H1 (cell line): ENCODE data around the gene FAM50A. TPM values are rescaled to one million over a fixed set of nuclear protein-coding genes. Genes with fewer than 3 reads are reported as not detected.

Experiments
- CTCF ChIA-PET: fragments of 300-600 bp; sonication (Branson Sonifier 250); formaldehyde crosslinking; loops from one replicate; lab custom pipeline; 2021; ENCODE audit not compliant: partially characterized antibody; lab: Charles Lee
- POLR2A ChIA-PET: fragments of 300-600 bp; sonication (Branson Sonifier 250); formaldehyde crosslinking; loops from one replicate; lab custom pipeline; 2021; ENCODE audit warnings: inconsistent platforms; ENCODE audit not compliant: partially characterized antibody; lab: Charles Lee
- DNase-seq, 2 experiments: peaks; one replicate each; pipeline versions ENCODE4 v3.0.0 to v3.0.0-alpha.2; 2010 to 2022; ENCODE audit warnings: low spot score in 2 of 2, low read depth in 1 of 2, mixed read lengths in 1 of 2
- FAIRE-seq: peaks from 2 replicates; lab custom pipeline; 2011; peaks lifted over from hg19 to GRCh38; lab: Jason Lieb, UNC
- H2AFZ ChIP-seq: 2 replicates; pipeline ENCODE4 v1.8.1; 2012; ENCODE audit warnings: low read length, inconsistent platforms
- H2AK5ac ChIP-seq: 2 replicates; pipeline ENCODE4 v1.6.1; 2013; ENCODE audit warnings: low read depth, low read length
- H2BK120ac ChIP-seq: replicated peaks from 2 replicates; pipeline ENCODE3; 2013; ENCODE audit warnings: low read depth, low read length, inconsistent platforms
- H2BK12ac ChIP-seq: 2 replicates; pipeline ENCODE4 v1.6.1; 2013; ENCODE audit warnings: low read depth, low read length
- H2BK15ac ChIP-seq: 2 replicates; pipeline ENCODE4 v1.6.1; 2013; ENCODE audit warnings: low read length
- H2BK20ac ChIP-seq: 2 replicates; pipeline ENCODE4 v1.6.1; 2013; ENCODE audit warnings: low read length
- H2BK5ac ChIP-seq: 2 replicates; pipeline ENCODE4 v1.6.1; 2013; ENCODE audit warnings: low read depth, low read length
- H3K14ac ChIP-seq: 2 replicates; pipeline ENCODE4 v1.6.1; 2013; ENCODE audit warnings: inconsistent platforms; ENCODE audit not compliant: insufficient read length
- H3K18ac ChIP-seq: 2 replicates; pipeline ENCODE4 v1.6.1; 2013; ENCODE audit warnings: low read length; ENCODE audit errors: extremely low read depth
- H3K23ac ChIP-seq: 2 replicates; pipeline ENCODE4 v1.6.1; 2013; ENCODE audit warnings: inconsistent platforms; ENCODE audit not compliant: insufficient read length
- H3K23me2 ChIP-seq: 2 replicates; pipeline ENCODE4 v1.6.1; 2013; ENCODE audit warnings: low read depth, low read length
- H3K27ac ChIP-seq: 2 replicates; pipeline ENCODE4 v1.6.1; 2011; ENCODE audit warnings: low read depth, low read length, inconsistent platforms
- H3K27me3 ChIP-seq, 4 experiments: replicated peaks in 1 of 4; 1 replicate in 1 of 4; 2 replicates in 3 of 4; pipeline versions ENCODE4 v1.6.1 to v1.8.1; 2011 to 2013; ENCODE audit warnings: low read length in 3 of 4, mild to moderate bottlenecking in 3 of 4, inconsistent platforms in 2 of 4, mixed read lengths in 2 of 4, moderate library complexity in 1 of 4; ENCODE audit not compliant: control insufficient read depth in 3 of 4, insufficient read depth in 3 of 4; ENCODE audit errors: extremely low read depth in 1 of 4
- H3K36me3 ChIP-seq, 4 experiments: 2 replicates each; pipeline versions ENCODE4 v1.6.1 to v1.8.1; 2011 to 2013; ENCODE audit warnings: mild to moderate bottlenecking in 4 of 4, low read length in 3 of 4, moderate library complexity in 2 of 4, control low read depth in 1 of 4, inconsistent platforms in 1 of 4; ENCODE audit not compliant: insufficient read depth in 4 of 4, control insufficient read depth in 2 of 4
- H3K4ac ChIP-seq: replicated peaks from 2 replicates; pipeline ENCODE3; 2013; ENCODE audit warnings: low read length, low read depth, mixed read lengths, inconsistent platforms; ENCODE audit not compliant: insufficient read length
- H3K4me1 ChIP-seq, 4 experiments: replicated peaks in 1 of 4; 1 replicate in 1 of 4; 2 replicates in 3 of 4; pipeline versions ENCODE4 v1.6.1 to v1.8.1; 2011 to 2013; ENCODE audit warnings: low read length in 3 of 4, inconsistent platforms in 2 of 4, mixed read lengths in 1 of 4; ENCODE audit not compliant: insufficient read depth in 4 of 4, control insufficient read depth in 3 of 4
- H3K4me2 ChIP-seq, 2 experiments: 2 replicates each; pipeline versions ENCODE4 v1.6.1 to v1.8.1; 2011 to 2013; ENCODE audit warnings: low read depth in 2 of 2, low read length in 2 of 2, control low read depth in 1 of 2, inconsistent platforms in 1 of 2, mild to moderate bottlenecking in 1 of 2; ENCODE audit not compliant: insufficient read depth in 1 of 2
- H3K4me3 ChIP-seq, 4 experiments: fragments of 200-600, 300-600 bp in 1 of 4; sonication (generic), shearing (Covaris generic), sonication (Bioruptor Twin) in 1 of 4; 2 replicates each; pipeline versions ENCODE4 v1.5.1 to v1.8.1; 2011 to 2016; ENCODE audit warnings: low read length in 4 of 4, low read depth in 3 of 4, control low read depth in 2 of 4, inconsistent platforms in 2 of 4, mild to moderate bottlenecking in 2 of 4, mixed read lengths in 1 of 4, moderate library complexity in 1 of 4; ENCODE audit not compliant: insufficient read depth in 2 of 4; ENCODE audit errors: extremely low read depth in 1 of 4
- H3K56ac ChIP-seq: replicated peaks from 2 replicates; pipeline ENCODE3; 2013; ENCODE audit warnings: low read depth, mild to moderate bottlenecking, mixed read lengths, low read length, inconsistent platforms; ENCODE audit not compliant: insufficient read length
- H3K79me1 ChIP-seq: 2 replicates; pipeline ENCODE4 v1.6.1; 2013; ENCODE audit warnings: low read depth, low read length, control low read depth
- H3K79me2 ChIP-seq, 2 experiments: 2 replicates each; pipeline versions ENCODE4 v1.6.1 to v1.8.1; 2012 to 2013; ENCODE audit warnings: low read length in 2 of 2, mild to moderate bottlenecking in 2 of 2, inconsistent platforms in 1 of 2; ENCODE audit not compliant: insufficient read depth in 2 of 2, control insufficient read depth in 1 of 2
- H3K9ac ChIP-seq, 4 experiments: replicated peaks in 1 of 4; 1 replicate in 1 of 4; 2 replicates in 3 of 4; pipeline versions ENCODE4 v1.6.1 to v1.8.1; 2011 to 2013; ENCODE audit warnings: low read depth in 3 of 4, low read length in 3 of 4, control low read depth in 2 of 4, mild to moderate bottlenecking in 2 of 4, moderate library complexity in 2 of 4, inconsistent platforms in 1 of 4; ENCODE audit errors: extremely low read depth in 1 of 4
- H3K9me3 ChIP-seq, 2 experiments: 2 replicates each; pipeline versions ENCODE4 v1.6.1 to v1.8.1; 2012 to 2013; ENCODE audit warnings: mild to moderate bottlenecking in 2 of 2, moderate library complexity in 2 of 2, control low read depth in 1 of 2, inconsistent platforms in 1 of 2, low read depth in 1 of 2, low read length in 1 of 2, mixed read lengths in 1 of 2; ENCODE audit not compliant: insufficient read depth in 2 of 2
- H4K20me1 ChIP-seq, 2 experiments: replicated peaks in 1 of 2; 2 replicates each; pipeline versions ENCODE3 to v1.8.1; 2011 to 2013; ENCODE audit warnings: inconsistent platforms in 2 of 2, low read length in 2 of 2, mild to moderate bottlenecking in 1 of 2; ENCODE audit not compliant: insufficient read depth in 2 of 2, control insufficient read depth in 1 of 2
- H4K5ac ChIP-seq: 2 replicates; pipeline ENCODE4 v1.6.1; 2013; ENCODE audit warnings: low read length, low read depth, mixed read lengths, inconsistent platforms; ENCODE audit not compliant: insufficient read length
- H4K8ac ChIP-seq: 2 replicates; pipeline ENCODE4 v1.8.0; 2013; ENCODE audit warnings: mild to moderate bottlenecking, moderate library complexity, low read length, inconsistent platforms; ENCODE audit not compliant: insufficient read depth; ENCODE audit errors: extremely low read depth
- H4K91ac ChIP-seq: replicated peaks from 2 replicates; pipeline ENCODE3; 2013; ENCODE audit warnings: low read length, mixed read lengths, inconsistent platforms; ENCODE audit not compliant: insufficient read length
- ATF3 ChIP-seq: IDR thresholded peaks from 2 replicates; pipeline ENCODE4 v1.6.1; 2011; ENCODE audit warnings: low read depth, mild to moderate bottlenecking, low read length; ENCODE audit not compliant: insufficient read depth
- CREB1 ChIP-seq: IDR thresholded peaks from 2 replicates; pipeline ENCODE4 v1.6.1; 2012; ENCODE audit warnings: inconsistent platforms
- CTBP2 ChIP-seq: IDR thresholded peaks from 2 replicates; pipeline ENCODE4 v1.7.0; 2011; ENCODE audit warnings: borderline replicate concordance, mild to moderate bottlenecking, moderate library complexity, mixed read lengths, low read length; ENCODE audit not compliant: insufficient read depth, insufficient read length
- SIRT6 ChIP-seq: IDR thresholded peaks from one replicate; pipeline ENCODE4 v1.7.1; 2012; ENCODE audit warnings: low read length, inconsistent platforms
- SP4 ChIP-seq: IDR thresholded peaks from 2 replicates; pipeline ENCODE4 v1.6.1; 2012; ENCODE audit warnings: low read length, inconsistent platforms
- TBP ChIP-seq: IDR thresholded peaks from 2 replicates; pipeline ENCODE4 v1.6.1; 2011; ENCODE audit warnings: low read depth, low read length, improper control_type of control experiment
- WGBS, 2 experiments: shearing (Covaris generic) in 1 of 2; methylation state at CpG; one replicate each; pipeline versions ENCODE4 v1.1.6 to v1.1.7; 2013 to 2015; ENCODE audit warnings: low lambda C conversion rate in 2 of 2, mixed read lengths in 2 of 2, inconsistent platforms in 1 of 2, low coverage in 1 of 2, missing lambda C conversion rate in 1 of 2; ENCODE audit not compliant: insufficient replicate concordance in 2 of 2, insufficient coverage in 1 of 2, insufficient read length in 1 of 2; ENCODE audit errors: extremely low coverage in 1 of 2, missing lambda C conversion rate in 1 of 2; 5-methylcytosine and 5-hydroxymethylcytosine counted together
- polyA plus RNA-seq, 7 experiments: library from polyadenylated mRNA; depleted of rRNA in 3 of 7; stranded (reverse) in 5 of 7; unstranded in 2 of 7; fragments of >200 nt in 5 of 7; fragments of 200-250 nt in 2 of 7; gene quantifications; 1 replicate in 5 of 7; 2 replicates in 1 of 7; 4 replicates in 1 of 7; pipeline versions ENCODE4 v1.2.1 to v1.2.3, GENCODE V29; 2011 to 2013; ENCODE audit warnings: missing spikeins in 2 of 7, mixed read lengths in 2 of 7
- total RNA-seq: library from RNA; stranded (reverse); fragmentation: NEBNext Ultra II Directional; extraction: Animal tissue kit (Norgen Biotek cat#: 25700); gene quantifications from 2 replicates; pipeline ENCODE4 v1.2.1, GENCODE V29; 2021

Gene FAM50A
- total and polyA plus RNA-seq, 2 of the 8 experiments (the other 6 are each of a cell fraction or from before 2014, with no cell fraction given): 30.7 to 48.7 TPM

DNA sequence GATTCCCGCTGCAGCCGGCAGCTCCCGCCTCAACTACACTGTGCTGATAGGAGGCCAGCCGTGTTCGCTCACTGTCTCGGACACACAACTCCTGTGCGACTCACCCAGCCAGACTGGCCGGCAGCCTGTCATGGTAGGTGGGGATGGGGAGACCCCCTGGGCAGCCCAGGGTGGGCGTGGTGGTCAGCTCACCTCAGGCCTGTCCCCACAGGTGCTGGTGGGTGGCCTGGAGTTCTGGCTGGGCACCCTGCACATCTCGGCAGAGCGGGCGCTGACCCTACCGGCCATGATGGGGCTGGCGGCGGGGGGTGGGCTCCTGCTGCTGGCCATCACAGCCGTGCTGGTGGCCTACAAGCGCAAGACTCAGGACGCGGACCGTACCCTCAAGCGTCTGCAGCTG, 23.6 kb downstream of the FAM50A start:
- H2BK15ac ChIP-seq: no peak overlapping the region
- no peak overlapping the region for H3K56ac ChIP-seq
- ChIA-PET POLR2A (interaction anchor here (1.1 kb wide), 1 partner anchor 9 kb away, joined by 4 read pairs; the partner anchor contains the start of gene PLXNA3), CTCF (no interaction called here)
- H2BK120ac ChIP-seq: no peak overlapping the region
- H4K5ac ChIP-seq: no peak overlapping the region
- H3K23ac ChIP-seq: no peak overlapping the region
- no peaks in the 10 kb centered on the region for H3K9me3 ChIP-seq
- H3K9ac ChIP-seq: no peak overlapping the region
- no peaks in the 10 kb centered on the region for H3K4me1 ChIP-seq
- H3K27me3 ChIP-seq: no peaks in the 10 kb centered on the region
- peaks cover 0 to 37% (median 7%) of the 10 kb centered on the region in 4 experiments; a peak in 6 of 8 replicates for H3K36me3 ChIP-seq
- H3K27ac ChIP-seq: no peak overlapping the region
- H4K20me1 ChIP-seq: no peaks in the 10 kb centered on the region
- no peak overlapping the region for H2BK20ac ChIP-seq
- no peaks in the 10 kb centered on the region for H3K23me2 ChIP-seq
- H3K18ac ChIP-seq: no peak overlapping the region
- H2BK12ac ChIP-seq: no peak overlapping the region
- H4K91ac ChIP-seq: no peak overlapping the region
- H3K4me3 ChIP-seq: no peak overlapping the region
- no peak overlapping the region for H3K4ac ChIP-seq
- H3K14ac ChIP-seq: no peak overlapping the region
- DNase-seq (no peak), FAIRE-seq (no peak)
- H4K8ac ChIP-seq: no peak overlapping the region
- no peaks in the 10 kb centered on the region for H3K79me2 ChIP-seq
- H3K79me1 ChIP-seq: no peaks in the 10 kb centered on the region
- no peak overlapping the region for H2BK5ac ChIP-seq
- H2AFZ ChIP-seq: no peak overlapping the region
- no peak for TF ChIP-seq TBP
- no peak for TF ChIP-seq CREB1
- no peak for TF ChIP-seq SIRT6
- no peak for TF ChIP-seq CTBP2
- no peak for TF ChIP-seq SP4
- TF ChIP-seq ATF3: no peak
- H2AK5ac ChIP-seq: no peak overlapping the region
- WGBS, 2 experiments: 100% methylated on average over 7 of the region's 21 CpGs; no CpG with 5 or more reads in 1 of the 2 experiments
- H3K4me2 ChIP-seq: no peak overlapping the region
